Endothelial cell of umbilical vein (primary cell): ENCODE data around the gene VAV2. TPM values are rescaled to one million over a fixed set of nuclear protein-coding genes. Genes with fewer than 3 reads are reported as not detected.

Experiments used
- BruUV-seq: library from RNA; stranded (reverse); fragments of 400-500 nt; replicated peaks from 2 replicates; lab custom pipeline; 2021; lab: Mats Ljungman, UMichigan
- CTCF ChIA-PET: fragments of 300-600, 350-600 bp; sonication (Branson Sonifier 250); formaldehyde crosslinking; loops from one replicate; lab custom pipeline; 2021; ENCODE audit warnings: antibody characterized with exemption, inconsistent platforms; lab: Charles Lee
- POLR2A ChIA-PET: fragments of 300-600, 350-600 bp; sonication (Branson Sonifier 250); formaldehyde crosslinking; loops from one replicate; lab custom pipeline; 2021; ENCODE audit warnings: antibody characterized with exemption, inconsistent platforms; lab: Charles Lee
- DNase-seq: peaks from one replicate; pipeline ENCODE4 v3.0.0-alpha.2; 2011; ENCODE audit warnings: low read depth, low spot score
- FAIRE-seq: peaks from 2 replicates; lab custom pipeline; 2011; peaks lifted over from hg19 to GRCh38; lab: Jason Lieb, UNC
- H2AFZ ChIP-seq: 2 replicates; pipeline ENCODE4 v1.6.0; 2012; ENCODE audit warnings: low read depth, low read length, control low read depth, inconsistent platforms
- H3K27ac ChIP-seq: 2 replicates; pipeline ENCODE4 v1.5.1; 2011; ENCODE audit warnings: low read depth, mild to moderate bottlenecking, control low read depth, low read length, moderate library complexity; ENCODE audit not compliant: insufficient read depth
- H3K27me3 ChIP-seq, 2 experiments: 2 replicates each; pipeline versions ENCODE4 v1.6.0 to v1.6.1; 2011; ENCODE audit warnings: low read length in 2 of 2, mixed read lengths in 1 of 2; ENCODE audit not compliant: control insufficient read depth in 2 of 2, insufficient read depth in 2 of 2
- H3K36me3 ChIP-seq, 2 experiments: 2 replicates in 1 of 2; 3 replicates in 1 of 2; pipeline ENCODE4 v1.5.1; 2011; ENCODE audit warnings: low read length in 2 of 2, mild to moderate bottlenecking in 1 of 2, moderate library complexity in 1 of 2; ENCODE audit not compliant: control insufficient read depth in 2 of 2, insufficient read depth in 2 of 2; ENCODE audit errors: extremely low read depth in 1 of 2
- H3K4me1 ChIP-seq: 3 replicates; pipeline ENCODE4 v1.5.1; 2011; ENCODE audit warnings: mild to moderate bottlenecking, low read length; ENCODE audit not compliant: control insufficient read depth, insufficient read depth; ENCODE audit errors: extremely low read depth
- H3K4me2 ChIP-seq: 2 replicates; pipeline ENCODE4 v1.6.1; 2011; ENCODE audit warnings: low read length, control low read depth, mixed read lengths; ENCODE audit not compliant: insufficient read depth
- H3K4me3 ChIP-seq, 3 experiments: fragments of 200-600 bp in 1 of 3; sonication (generic), shearing (Covaris generic) in 1 of 3; replicated peaks in 1 of 3; 2 replicates each; pipeline ENCODE4 v1.5.1; 2011 to 2016; ENCODE audit warnings: control low read depth in 3 of 3, low read length in 3 of 3, mild to moderate bottlenecking in 2 of 3, inconsistent platforms in 1 of 3, low read depth in 1 of 3, moderate library complexity in 1 of 3; ENCODE audit not compliant: insufficient read depth in 1 of 3
- H3K79me2 ChIP-seq: 2 replicates; pipeline ENCODE4 v1.6.0; 2012; ENCODE audit warnings: low read length, inconsistent platforms; ENCODE audit not compliant: control insufficient read depth, insufficient read depth
- H3K9ac ChIP-seq: replicated peaks from 2 replicates; pipeline ENCODE3; 2011; ENCODE audit warnings: low read length, control low read depth; ENCODE audit not compliant: insufficient read depth; ENCODE audit errors: extremely low read depth
- H3K9me1 ChIP-seq: replicated peaks from 3 replicates; pipeline ENCODE4 v1.6.0; 2011; ENCODE audit warnings: mild to moderate bottlenecking, low read length; ENCODE audit not compliant: control insufficient read depth, insufficient read depth; ENCODE audit errors: extremely low read depth
- H3K9me3 ChIP-seq: replicated peaks from 2 replicates; pipeline ENCODE4 v1.5.1; 2012; ENCODE audit warnings: low read length, inconsistent platforms; ENCODE audit not compliant: control insufficient read depth, insufficient read depth
- H4K20me1 ChIP-seq: replicated peaks from 2 replicates; pipeline ENCODE3; 2011; ENCODE audit warnings: mild to moderate bottlenecking, low read length; ENCODE audit not compliant: control insufficient read depth, insufficient read depth; ENCODE audit errors: extremely low read depth
- CTCF ChIP-seq, 2 donors: IDR thresholded peaks; 1 replicate in 1 of 2; 2 replicates in 1 of 2; pipeline ENCODE4 v1.5.1; 2011; ENCODE audit warnings: low read length in 2 of 2, mild to moderate bottlenecking in 2 of 2, moderate library complexity in 2 of 2, control low read depth in 1 of 2, inconsistent platforms in 1 of 2, low read depth in 1 of 2; ENCODE audit not compliant: insufficient read depth in 1 of 2; ENCODE audit errors: extremely low read depth in 1 of 2
- EZH2 ChIP-seq: IDR thresholded peaks from 2 replicates; pipeline ENCODE4 v1.6.1; 2012; ENCODE audit warnings: borderline replicate concordance, low read depth, mild to moderate bottlenecking, moderate library complexity, low read length, inconsistent platforms; ENCODE audit not compliant: severe bottlenecking
- GATA2 ChIP-seq: IDR thresholded peaks from 2 replicates; pipeline ENCODE4 v1.7.0; 2011; ENCODE audit warnings: low read depth, mild to moderate bottlenecking, moderate library complexity, mixed read lengths, low read length; ENCODE audit not compliant: insufficient read length, insufficient read depth
- JUN ChIP-seq: IDR thresholded peaks from 2 replicates; pipeline ENCODE4 v1.6.1; 2011; ENCODE audit warnings: borderline replicate concordance, low read depth; ENCODE audit not compliant: insufficient read length, insufficient read depth
- MYC ChIP-seq: IDR thresholded peaks from one replicate; pipeline ENCODE4 v1.6.1; 2011; ENCODE audit warnings: mild to moderate bottlenecking, low read depth, low read length
- POLR2A ChIP-seq: IDR thresholded peaks from 2 replicates; pipeline ENCODE4 v1.6.1; 2012; ENCODE audit warnings: low read depth, mild to moderate bottlenecking, control low read depth, low read length
- dilution Hi-C: fragments of 300-500 bp; cut with MboI; formaldehyde crosslinking; loops from one replicate; pipeline ENCODE4 v1.15.0; 2019; ENCODE audit warnings: low sequenced_read_pairs; ENCODE audit not compliant: extremely low pct_ligation_motif_present
- intact Hi-C: fragments of 100-400 bp; cut with micrococcal nuclease; formaldehyde crosslinking; loops from one replicate; pipeline ENCODE4 v1.10.0; 2022
- polyA plus RNA-seq, 4 experiments: library from polyadenylated mRNA; depleted of rRNA in 3 of 4; stranded (reverse) in 3 of 4; unstranded in 1 of 4; fragments of >200 nt; gene quantifications; 2 replicates each; pipeline versions ENCODE4 v1.2.1 to v1.2.3, GENCODE V29; 2011 to 2012; ENCODE audit warnings: missing spikeins in 1 of 4
- total RNA-seq: library from RNA; stranded (reverse); gene quantifications from 2 replicates; pipeline ENCODE4 v1.2.3, GENCODE V29; 2021
- TF ChIP-seq, protein P1 (sequence below): IDR thresholded peaks from 2 replicates; pipeline ENCODE4 v1.6.1; 2011; ENCODE audit not compliant: insufficient read depth, insufficient read length

Gene VAV2
- total and polyA plus RNA-seq, 2 donors (not counting 3 experiments of a cell fraction or from before 2014, with no cell fraction given), result 10.6 to 30.6 TPM

- no peak overlapping the region for H3K9ac ChIP-seq
- H3K4me2 ChIP-seq, result no peak overlapping the region
- no peaks in the 10 kb centered on the region for H3K9me3 ChIP-seq
- no peaks in the 10 kb centered on the region for H3K9me1 ChIP-seq
- H3K27ac ChIP-seq, result no peak overlapping the region
- ChIA-PET CTCF (interaction anchor here (0.8 to 1.5 kb wide), 2 partner anchors 26 to 36 kb away, joined by 3 to 4 read pairs; no protein-coding TSS in a partner anchor), POLR2A (interaction anchor here (0.7 kb wide), 1 partner anchor 24 kb away, joined by 3 read pairs; no protein-coding TSS in a partner anchor)
- no peak for TF ChIP-seq POLR2A
- TF ChIP-seq MYC, result no peak
- TF ChIP-seq EZH2, result no peak
- TF ChIP-seq, protein P1, sequence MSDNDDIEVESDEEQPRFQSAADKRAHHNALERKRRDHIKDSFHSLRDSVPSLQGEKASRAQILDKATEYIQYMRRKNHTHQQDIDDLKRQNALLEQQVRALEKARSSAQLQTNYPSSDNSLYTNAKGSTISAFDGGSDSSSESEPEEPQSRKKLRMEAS, result no peak
- no peak for TF ChIP-seq GATA2
- TF ChIP-seq JUN, result no peak
- no peak for TF ChIP-seq CTCF (IDR thresholded peaks at IDR 0.05; ENCODE audit: extremely low read depth in 1 of 2, insufficient read depth in 1 of 2, low read depth in 1 of 2, low read length in 2 of 2)
- BruUV-seq, result no TSS peak
- no peak overlapping the region for H2AFZ ChIP-seq
- no peaks in the 10 kb centered on the region for H4K20me1 ChIP-seq
- peaks cover 14% of the 10 kb centered on the region for H3K4me1 ChIP-seq
- no peak overlapping the region for H3K4me3 ChIP-seq
- no peaks in the 10 kb centered on the region for H3K27me3 ChIP-seq
- dilution Hi-C loops, result no loop called here
- peaks cover 93% of the 10 kb centered on the region for H3K79me2 ChIP-seq
- FAIRE-seq (no peak), DNase-seq (no peak)
- H3K36me3 ChIP-seq, result no peaks in the 10 kb centered on the region
- intact Hi-C loops, result no loop called here
Measured at GRCh38 chr9:133980864-133981588, 11.1 kb downstream of the VAV2 start.
